ENCODE measurements around the gene GNAO1.
A peak's percentile ranks its signal among the peaks of the same experiment; 100 is the strongest.

GNAO1 gene

GRCh38 chr16:56191156-56191815 is at the start of gene GNAO1:
TSS of gene GNAO1 (plus strand) at chr16:56191489. CDS start at chr16:56192236, 747 bp downstream.
- DNase-seq, result peak; percentile 57 to 73

DNA sequence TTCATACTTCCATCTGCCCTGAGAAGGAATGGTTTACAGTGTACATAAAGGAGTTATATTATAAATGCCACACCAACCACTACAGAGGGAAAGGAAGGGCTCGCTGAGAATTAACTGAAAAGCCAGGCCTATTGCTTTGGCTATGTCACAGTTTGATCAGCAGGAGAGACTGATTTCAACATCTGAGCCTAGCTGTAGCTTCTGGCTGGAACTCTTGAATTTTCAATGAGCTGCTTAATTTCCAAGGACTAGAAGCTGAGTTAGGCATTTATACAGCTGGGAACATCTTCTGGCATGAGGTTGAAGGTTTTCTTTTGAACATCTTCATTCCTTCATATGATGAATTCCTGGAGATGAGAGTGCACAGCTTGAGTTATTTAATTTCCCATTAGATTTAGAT is 47.6 kb upstream of the GNAO1 start:
- no peak for DNase-seq

DNA sequence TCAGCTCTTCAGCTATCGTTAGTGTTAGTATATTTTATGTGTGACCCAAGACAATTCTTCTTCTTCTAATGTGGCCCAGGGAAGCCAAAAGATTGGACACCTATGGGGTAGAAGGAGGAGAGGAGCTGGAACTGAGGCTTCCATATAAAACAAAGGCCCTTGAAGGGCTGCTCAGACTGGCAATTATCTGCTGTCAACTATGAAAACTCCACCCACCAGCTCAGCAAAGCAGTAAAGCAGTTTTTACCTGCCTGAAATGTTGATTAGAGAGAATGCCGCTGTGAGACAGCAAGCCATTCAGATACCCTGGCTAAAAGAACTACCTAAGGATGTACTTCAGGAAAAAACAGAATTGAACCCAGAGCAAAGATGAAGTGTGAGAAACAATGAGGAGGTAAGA is 45.9 kb upstream of the GNAO1 start:
- DNase-seq, result no peak

GRCh38 chr16:56151621-56152020 is 39.7 kb upstream of the GNAO1 start:
- DNase-seq, result no peak

- no peak for DNase-seq
These were observed 29.6 kb upstream of the GNAO1 start for GRCh38 chr16:56161658-56162057.

DNA sequence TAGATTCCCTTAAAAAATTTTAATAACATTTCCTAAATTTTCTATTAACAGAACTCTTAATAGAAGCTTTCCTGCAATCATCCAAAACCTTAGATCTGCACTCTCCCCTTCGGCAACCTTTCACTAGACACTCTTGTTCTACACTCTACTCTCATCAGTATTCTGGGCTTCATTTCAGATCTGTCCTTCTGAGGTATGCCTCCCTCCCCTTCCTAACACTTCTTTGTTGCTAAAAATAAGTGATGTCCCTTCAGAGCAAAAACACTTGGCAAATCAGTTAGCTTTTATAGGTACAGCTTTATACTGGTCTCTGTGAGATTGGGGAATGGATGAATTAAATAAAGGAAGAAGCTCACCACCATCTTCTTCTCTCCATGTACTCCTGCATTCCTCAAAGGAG is 28.2 kb upstream of the GNAO1 start:
- DNase-seq, result no peak

DNA sequence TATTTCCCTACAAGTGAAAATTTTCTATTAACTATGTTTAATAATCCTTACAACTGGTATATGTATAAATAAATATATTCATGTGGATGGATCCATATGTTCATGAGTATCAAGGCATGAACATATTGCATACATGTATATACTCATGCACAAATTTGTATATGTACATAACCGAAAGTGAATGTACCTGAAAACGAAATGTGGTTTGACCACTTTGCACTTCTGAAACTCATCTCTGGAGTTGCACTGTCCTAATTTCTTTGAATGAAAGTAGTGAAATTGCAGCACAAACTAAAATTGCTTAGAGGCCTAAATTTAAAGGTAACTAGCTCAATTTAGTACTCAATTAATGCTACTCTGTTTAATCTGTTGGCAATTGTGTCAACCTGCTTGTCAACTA is 27.4 kb upstream of the GNAO1 start:
- DNase-seq, result no peak

DNA sequence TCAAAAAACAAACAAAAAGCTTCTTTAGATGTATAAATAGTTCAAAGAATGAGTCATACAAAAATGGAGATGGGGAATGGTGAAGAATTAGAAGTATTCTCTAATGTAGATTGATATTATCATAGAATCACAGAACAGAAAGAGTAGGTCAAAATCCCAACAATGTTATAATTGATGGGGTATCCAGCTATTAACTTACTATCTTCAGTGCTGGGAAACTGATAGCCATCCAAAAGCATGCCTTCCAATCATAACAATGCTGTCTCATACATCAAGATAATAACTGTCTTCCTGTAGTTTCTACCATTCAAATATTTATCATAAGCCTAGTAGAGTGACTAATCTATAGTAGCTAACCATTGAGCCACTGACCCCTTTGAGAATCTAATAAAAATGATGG is 26.7 kb upstream of the GNAO1 start:
- no peak for DNase-seq

- no peak for DNase-seq
These were observed 16.9 kb upstream of the GNAO1 start for GRCh38 chr16:56174411-56174810.

GRCh38 chr16:56181401-56181800 is 9.9 kb upstream of the GNAO1 start:
- no peak for DNase-seq

DNA sequence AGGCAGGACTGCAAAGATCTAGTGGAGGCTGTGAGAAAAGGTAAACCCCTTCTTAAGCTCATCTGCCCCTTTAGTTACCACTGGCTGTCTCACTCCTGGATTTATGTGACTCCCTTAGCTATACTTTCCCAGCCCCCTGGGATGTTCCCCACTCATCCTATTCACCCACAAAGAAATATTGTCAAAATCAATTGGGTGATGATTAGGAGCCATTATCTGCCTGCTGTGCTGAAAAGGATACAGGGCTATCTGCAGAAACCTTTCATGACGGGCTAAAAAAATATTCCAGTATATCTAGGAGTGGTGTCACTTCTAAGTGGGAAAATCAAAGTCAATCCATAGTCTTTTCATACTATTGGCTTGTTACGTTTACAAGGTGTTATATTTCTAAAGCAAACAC is 8.0 kb upstream of the GNAO1 start:
- DNase-seq, result no peak

GRCh38 chr16:56190048-56190676 is 1.1 kb upstream of the GNAO1 start:
- no peak for DNase-seq

- DNase-seq, result no peak
These were observed 573 bp upstream of the GNAO1 start for GRCh38 chr16:56190677-56191155.

- DNase-seq, result no peak
These were observed 746 bp downstream of the GNAO1 start for GRCh38 chr16:56191835-56192634.

DNA sequence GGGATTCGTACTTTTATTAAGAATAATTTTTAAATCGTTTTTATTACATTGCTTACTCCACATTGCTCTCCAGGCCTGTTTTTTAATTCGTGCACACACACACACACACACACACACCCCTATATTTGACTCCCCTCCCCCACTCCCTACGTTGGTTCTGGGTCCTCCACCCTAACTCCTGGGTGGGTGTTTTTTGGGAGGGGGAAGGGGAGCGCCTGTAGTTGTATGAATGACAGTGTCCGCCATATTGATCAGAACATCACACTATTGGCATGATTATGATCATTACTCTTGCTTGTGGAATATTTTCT is 1.3 kb downstream of the GNAO1 start:
- DNase-seq, result no peak

- no peak for DNase-seq
These were observed 2.0 kb downstream of the GNAO1 start for GRCh38 chr16:56192986-56193945.

- DNase-seq, result peak; percentile 74 to 81
These were observed 2.9 kb downstream of the GNAO1 start for GRCh38 chr16:56193951-56194726.

DNA sequence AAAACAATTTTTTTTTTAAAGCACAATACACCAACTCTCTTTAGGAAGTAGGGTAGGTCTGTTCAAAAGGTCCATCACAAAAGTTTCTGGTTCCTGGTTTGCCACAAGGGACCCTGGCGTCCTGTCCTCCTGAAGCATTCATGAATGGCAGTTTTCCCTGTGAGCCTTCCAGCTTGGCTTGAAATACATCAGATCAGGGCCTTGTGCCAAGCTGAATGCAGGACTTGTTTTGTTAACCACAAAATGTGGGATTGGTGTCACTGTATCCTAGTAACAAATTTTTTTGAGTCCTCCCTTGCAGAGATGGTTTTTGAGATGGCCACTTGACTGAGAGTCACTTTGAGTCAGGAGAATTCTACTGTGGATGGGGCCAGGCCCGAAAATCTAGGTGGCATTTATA is 3.9 kb downstream of the GNAO1 start:
- DNase-seq, result no peak

GRCh38 chr16:56196381-56196780 is 5.1 kb downstream of the GNAO1 start:
- DNase-seq, result no peak

- DNase-seq, result no peak
These were observed 6.1 kb downstream of the GNAO1 start for GRCh38 chr16:56197192-56197992.
